CD4-positive, alpha-beta T cell treated with Interferon gamma for 1 hour (primary cell): ENCODE results near the gene DRAXIN.

Source experiments
- DNase-seq: peaks from one replicate; pipeline ENCODE4 v3.0.0-alpha.2; 2020

The DRAXIN gene

DNA sequence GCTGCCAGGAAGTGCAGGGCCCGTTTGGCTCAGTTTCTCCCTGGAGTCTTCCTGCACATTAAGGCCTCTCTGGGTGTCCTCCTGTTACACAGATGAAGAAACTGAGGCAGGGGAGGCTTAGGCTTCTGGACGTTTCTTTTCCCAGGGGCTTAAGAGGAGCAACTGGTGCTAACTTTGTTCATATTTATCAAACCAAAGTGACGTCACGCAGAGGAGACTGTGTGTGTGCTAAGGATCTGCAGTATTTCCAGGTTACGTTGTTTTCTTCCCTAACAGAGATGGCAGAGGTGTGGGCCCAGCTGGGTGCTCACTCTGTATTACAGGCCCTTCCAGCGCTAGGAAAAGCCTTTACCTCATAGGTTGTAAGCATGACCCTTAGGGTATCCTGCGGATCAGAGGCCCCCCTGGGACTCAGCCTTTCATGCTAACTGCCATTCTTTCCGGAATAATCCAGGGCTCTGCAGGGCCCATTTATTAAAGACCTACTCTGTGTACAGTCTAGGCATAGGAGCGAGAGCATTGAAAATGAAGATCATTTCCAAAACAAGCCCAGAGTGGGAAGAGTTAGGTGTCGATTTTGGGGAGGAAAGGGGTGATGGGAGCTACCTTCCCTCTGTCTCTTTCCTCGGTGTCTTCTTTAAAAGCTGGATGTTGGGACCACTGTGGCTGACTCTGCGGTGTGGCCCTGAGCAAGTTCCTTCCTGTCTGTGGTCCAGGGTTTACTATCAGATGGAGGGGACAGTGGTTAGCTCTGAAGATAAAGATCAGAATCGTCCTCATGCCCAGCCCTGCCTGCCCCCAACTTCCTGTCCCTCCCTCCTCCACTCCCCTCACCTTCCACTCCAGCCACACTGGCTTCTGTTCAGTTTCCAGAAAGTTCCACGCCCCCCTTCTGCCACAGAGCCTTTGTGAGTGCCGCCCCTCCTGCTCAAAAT is 49.0 kb downstream of the DRAXIN start:
- peak; percentile 32 for DNase-seq

DNA sequence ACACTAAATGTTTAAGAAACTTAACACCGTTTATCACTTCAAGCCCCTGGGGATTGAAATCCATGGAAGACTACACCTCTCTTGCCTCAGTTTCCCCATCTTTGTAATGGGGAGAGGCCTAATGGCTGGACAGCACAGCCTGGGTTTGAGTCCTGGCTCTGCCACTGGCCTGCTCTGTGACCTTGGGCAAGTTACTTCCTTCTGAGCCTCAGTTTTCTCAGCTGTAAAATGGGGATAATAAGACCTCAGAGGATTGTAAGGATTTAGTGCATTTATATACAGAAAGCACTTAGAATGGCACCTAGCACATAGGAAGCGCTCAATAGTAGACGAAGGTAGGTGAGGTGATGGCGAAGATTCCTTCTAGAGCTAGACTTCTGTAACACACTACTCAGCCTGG is 50.0 kb downstream of the DRAXIN start:
- DNase-seq: no peak

DNA sequence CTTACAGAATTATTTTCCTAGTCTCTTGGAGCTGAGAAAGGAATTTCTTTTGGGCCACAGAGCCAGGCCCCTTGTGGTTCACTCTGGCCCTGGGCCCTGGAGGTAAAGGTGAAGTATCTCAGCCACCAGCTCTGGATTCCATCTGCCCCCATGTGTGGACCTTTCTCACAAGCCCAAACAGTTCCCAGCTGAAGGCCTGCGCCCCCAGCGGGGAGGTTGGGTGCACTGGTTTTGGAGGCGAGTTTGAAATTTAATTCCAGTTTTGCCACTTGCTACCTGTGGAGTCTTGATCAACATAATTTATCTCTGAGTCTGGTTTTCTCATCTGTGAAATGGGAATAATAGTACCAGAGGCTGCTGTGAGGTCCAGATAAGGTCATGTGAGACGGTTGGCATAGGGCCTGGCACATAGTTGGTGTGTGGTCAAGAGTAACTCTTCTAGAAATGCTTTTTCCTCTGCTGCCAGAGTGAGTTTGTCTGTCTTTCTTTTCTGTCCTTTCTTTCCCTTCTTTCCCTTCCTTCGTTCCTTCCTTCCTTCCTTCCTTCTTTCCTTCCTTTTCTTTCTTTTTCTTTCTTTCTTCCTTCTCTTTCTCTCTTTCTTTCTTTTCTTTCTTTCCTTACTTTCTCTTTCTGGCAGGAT is 50.5 kb downstream of the DRAXIN start:
- no peak for DNase-seq

DNA sequence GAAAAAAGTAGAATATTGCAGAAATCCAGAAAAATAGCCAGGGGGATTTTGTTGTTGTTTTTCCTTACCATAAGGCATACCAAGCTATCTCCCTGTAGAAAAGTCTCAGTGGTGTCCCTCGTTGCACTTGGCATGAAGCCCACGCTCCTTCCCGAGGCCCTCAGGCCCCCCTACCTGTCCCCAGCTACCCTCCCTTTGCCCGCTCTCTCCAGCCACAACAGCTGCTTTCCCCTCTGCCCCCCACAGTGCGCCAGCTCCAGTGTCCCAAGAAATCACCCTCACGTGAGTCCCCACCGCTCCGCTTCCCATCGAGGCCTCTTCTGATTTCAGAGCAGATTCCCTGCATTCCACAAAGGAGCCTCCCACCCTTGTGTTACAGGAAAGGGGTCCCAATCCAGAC is 52.8 kb downstream of the DRAXIN start:
- no peak for DNase-seq

DNA sequence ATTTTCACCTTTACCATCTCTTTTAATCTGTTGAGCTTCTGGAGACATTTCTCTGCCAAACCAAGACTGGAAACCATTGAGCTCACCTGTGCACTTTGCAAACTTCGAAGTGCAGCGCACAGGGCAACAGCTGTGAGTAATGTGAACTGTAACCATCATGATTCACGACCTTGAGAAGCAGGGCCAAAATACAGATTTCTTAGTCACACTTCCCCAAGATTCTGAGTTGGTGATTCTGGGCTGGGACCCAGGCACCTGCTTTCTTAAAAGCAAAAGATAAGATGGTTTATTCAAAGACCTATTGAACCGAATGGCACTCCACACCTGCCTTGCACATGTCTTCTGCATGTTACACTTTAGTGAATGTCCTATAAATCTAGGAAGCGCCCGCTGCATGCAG is 54.6 kb downstream of the DRAXIN start:
- DNase-seq: no peak

DNA sequence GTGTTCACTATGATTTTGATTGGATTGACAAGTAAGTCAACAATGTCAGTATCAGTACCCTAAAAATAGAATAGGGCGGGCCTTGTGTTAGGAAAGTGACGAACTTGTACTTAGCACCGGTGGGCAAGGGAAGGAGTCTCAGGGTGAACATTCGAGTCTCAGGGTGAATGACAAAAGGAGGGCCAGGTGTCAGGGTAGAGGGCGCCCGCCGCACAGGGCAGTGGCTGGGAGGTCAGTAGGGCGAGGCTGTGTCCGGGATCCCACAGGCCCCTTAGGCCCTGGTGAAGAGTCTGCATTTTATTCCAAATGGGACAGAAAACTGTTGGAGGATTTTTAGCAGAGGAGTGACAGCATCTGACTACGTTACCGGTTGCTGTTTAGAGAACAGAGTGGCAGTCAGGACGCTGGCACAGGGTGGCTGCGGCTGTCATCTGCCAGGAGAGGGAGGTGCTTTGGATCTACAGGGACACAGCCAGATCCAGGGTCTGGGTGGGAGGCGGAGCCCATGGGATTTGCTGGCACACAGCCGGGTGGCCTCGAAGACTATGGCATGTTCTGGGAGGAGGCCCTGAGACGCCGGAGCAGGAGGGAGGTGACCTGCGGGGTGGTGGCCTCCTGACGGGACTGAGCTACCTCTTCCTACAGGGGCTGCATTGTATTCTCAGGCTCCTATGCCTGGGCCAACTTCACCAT is 55.4 kb downstream of the DRAXIN start:
- no peak for DNase-seq

DNA sequence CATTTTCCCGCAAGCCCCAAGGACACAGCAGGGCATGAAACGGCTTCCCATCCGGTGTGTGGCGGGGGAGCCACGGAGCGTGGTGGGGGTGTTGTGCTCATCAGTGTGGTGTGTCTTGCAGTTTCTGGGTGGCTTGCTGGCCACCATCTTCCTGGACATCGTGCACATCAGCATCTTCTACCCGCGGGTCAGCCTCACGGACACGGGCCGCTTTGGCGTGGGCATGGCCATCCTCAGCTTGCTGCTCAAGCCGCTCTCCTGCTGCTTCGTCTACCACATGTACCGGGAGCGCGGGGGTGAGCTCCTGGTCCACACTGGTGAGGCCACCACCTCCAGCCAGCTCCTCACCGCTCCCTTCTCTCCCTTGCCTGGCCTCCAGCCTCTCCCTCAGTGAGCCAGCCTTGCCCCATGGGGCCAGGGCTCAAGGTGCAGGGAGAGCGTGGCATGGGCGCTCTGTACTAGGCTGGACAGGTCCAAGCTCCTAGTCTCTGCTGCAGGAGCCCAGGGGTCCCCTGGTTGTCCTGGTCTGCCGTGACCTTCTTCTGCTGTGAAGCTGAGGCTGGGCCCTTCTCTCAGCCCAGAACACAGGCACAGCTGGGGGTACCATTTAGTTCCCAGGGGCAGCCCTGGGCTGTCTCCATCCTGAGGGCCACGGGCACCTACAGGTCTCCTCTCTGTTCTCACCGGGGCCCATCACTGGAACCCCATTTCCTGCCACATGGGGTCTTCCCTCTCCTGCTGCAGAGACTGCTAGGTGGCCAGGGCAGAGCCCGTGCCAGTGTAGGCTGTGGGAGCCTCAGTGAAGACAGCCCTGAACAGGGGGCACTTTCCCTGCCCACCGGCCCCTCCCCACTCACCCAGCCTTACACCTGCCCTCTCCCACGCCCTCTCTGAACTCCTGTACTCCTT is 57.0 kb downstream of the DRAXIN start:
- DNase-seq: no peak

DNA sequence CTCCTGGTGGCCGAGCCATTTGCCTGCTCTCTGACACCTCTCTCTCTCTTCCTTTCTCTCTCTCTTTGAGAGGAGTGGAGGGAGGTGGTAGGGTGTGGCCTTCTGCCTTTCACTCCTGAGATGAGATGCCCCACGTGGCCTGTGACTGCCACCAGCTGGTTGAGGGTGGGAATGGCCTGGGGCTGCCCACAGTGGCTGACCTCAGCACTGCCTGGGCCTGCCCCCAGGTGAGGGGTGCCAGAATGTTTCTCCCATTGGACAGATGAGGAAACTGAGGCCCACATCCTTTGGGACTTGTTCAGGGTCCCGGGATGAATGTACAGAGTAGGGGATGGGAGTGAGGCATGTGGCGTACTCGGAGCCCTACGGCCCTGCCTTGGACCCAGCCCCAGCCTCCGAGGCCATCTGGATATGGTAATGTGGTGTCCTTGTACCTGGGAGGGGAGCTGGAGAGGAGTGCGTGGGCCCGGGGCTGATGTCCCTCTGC is 57.7 kb downstream of the DRAXIN start:
- DNase-seq: peak; percentile 68

DNA sequence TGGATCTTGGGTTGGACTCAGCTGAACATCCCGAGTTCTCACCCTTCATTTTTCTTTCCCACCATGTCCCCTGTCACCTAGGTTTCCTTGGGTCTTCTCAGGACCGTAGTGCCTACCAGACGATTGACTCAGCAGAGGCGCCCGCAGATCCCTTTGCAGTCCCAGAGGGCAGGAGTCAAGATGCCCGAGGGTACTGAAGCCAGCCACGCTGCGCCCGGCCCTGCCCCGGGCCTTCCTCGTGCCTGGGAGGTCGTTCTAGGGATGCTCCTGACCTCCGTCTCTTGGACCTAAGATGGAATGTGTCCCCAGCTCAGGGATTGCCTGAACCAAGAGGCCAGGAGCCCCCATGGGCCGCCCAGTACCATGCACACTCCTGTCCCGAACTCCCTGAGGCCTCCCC is 58.5 kb downstream of the DRAXIN start:
- no peak for DNase-seq

DNA sequence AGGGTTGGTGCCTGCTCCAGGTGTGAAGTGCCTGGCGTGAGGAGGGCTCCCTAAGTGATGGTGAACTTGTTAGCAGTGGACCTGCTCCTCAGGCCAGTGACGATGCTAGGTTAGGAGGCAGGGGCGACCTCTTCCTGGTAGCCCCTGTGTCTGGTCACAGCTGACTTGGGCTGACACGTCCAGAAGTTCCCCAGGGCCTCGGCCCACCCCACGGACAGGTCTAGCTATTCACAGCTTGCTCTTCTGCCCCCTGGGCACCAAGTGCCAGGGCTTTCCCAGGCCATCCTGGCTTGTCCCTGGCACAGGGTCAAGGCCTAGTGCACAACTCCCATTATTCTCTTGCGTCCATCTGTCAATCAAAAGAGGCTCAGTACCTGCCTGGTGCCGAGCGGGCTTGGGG is 59.6 kb downstream of the DRAXIN start:
- DNase-seq: no peak

DNA sequence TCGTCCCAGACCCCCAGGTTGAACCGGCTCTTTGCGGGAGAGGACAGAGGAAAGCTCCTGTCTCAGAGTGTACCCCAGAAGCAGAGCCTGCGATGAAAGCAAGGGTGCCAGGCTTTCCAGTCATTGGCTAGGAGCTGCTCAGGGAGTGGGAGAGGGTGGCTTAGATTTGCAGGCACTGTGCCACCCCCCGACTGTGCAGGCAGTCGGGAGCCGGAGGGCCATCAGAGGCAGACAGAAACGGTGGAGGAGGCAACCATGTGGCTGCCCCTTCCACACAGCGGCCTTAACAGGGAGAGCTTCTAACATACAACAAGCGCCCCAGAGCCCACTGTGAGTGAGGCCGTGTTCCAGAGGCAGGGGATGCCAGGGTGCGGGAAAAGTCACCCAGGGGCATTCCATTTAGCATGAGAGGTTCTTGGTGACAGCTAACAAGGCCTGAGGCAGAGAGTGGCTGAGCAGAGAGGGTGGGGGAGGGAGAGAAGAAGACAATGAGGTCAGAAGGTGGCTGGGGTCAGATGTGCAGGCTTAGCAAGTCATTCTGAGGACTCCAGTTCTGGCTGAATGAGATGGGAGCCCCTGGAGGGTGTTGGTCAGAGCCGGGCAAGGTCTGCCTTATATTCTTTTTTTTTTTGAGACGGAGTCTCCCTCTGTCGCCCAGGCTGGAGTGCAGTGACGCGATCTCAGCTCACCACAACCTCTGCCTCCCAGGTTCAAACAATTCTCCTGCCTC is 61.0 kb downstream of the DRAXIN start:
- DNase-seq: no peak

DNA sequence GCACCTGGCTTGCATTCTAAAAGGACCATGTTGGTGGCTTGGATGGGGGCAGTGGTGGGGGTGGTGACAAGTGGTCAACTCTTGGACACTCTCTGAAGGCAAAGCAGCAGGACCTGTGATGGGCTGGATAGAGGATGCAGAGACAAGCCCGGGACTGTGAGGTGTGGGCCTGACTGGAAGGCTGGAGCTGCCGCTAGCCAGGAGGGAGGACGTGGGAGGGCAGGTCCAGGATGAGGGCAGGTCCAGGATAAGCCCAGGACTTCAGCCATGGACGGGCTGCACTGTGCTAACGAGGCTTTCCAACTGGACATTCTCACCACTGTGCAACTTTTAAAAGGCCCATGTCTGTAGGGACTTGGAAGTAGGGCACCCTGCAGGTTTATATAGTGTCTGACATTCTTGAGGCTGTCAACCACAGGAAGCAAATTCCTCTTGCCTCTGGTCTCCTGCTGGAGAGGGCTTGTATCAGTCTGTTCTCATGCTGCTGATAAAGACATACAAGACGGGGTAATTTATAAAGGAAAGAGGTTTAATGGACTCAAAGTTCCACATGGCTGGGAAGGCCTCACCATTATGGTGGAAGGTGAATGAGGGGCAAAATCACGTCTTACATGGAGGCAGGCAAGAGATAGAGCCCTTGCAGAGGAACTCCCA is 62.2 kb downstream of the DRAXIN start:
- no peak for DNase-seq

DNA sequence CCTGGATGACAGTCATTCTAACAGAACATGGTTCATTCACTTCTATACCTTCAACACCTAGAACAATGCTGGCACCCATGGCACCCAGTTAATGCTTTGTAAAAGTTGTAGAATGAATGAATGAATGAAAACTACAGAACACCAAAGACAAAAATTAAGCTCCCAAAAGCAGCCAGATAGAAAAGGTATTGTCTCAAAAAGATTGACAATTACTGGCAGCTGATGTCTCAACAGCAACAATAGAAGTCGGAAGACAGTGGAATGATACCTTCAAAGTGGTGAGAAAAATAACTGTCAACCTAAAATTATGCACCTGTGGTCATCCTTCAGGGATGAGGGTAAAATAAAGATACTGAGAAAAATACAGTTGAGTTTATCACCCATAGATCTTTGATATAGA is 65.5 kb downstream of the DRAXIN start:
- DNase-seq: no peak

DNA sequence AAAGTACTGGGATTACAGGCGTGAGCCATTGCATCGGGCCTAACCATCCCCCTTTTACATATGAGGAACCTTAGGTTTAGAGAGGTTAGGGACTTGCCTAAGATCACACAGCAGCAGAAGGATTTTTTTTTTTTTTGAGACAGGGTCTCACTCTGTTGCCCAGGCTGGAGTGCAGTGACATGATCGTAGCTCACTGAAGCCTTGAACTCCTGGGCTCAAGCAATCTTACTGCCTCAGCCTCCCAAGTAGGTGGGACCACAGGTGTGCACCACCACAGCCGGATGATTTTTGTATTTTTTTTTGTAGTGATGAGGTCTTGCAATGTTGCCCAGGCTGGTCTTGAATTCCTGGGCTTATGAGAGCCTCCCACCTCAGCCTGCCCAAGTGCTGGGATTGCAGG is 68.3 kb downstream of the DRAXIN start:
- no peak for DNase-seq

DNA sequence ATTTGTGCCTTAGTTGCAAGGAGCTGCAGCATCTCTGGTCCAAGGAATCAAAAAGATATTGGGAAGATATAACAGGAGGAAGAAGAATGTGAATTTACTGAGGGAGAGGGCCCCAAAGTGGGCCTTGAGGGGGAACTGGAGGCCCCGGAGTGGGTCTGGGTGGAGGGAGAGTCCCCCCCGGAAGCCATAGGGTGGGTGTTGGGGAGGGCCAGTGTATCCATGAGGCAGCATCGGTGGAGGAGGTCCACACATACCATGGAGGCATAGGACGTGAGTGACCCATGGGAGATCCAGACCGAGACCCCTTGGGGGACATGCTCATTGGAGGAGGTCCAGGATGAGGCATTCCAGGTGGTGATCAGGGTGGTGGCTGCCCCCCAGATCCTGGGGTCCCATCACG is 69.8 kb downstream of the DRAXIN start:
- DNase-seq: no peak

DNA sequence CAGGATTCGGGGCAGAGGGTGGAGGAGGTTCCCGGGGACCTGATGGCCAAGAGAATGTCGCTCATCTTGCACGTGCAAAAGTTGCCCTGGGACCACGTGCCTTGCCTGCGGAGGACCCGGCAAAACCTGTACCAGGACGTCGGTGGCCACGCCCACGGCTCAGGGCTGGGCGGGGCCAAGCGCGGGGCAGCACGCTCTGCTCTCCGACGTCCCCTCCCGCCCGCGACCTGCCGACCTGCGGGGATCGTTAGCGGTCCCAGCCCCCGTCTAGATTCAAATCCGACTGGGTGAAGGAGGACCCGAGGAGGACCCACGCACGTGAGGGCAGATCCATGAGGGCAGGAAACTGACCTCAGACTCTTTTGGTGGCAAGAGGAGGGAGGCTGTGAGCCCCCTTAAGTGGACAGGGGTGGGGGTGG is 70.5 kb downstream of the DRAXIN start, which contains the start of gene C1orf167:
TSS of gene C1orf167 (plus strand) at position 206 of the 419 bp plus-strand sequence. CDS start 2,208 bp downstream, outside the sequence.
- peak; percentile 12 for DNase-seq

DNA sequence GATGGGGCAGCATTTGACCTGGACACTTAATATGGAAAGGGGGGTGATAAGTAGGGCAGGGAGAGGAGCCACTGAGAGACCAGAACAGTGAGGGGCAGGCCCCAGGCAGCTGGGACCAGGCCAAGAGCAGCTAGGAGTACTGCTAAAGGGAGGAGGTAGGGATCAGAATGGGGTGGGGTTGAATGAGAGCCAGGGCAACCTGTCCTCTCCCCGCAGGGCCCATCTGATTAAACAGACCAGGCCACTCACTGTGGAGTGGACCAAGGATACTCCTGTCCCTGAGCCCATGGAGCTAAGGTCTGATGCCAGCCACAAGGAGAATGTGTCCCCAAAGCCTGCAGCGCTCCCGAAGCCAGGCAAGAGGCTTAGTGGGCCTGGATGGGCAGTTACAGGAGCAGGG is 72.6 kb downstream of the DRAXIN start:
- DNase-seq: no peak

DNA sequence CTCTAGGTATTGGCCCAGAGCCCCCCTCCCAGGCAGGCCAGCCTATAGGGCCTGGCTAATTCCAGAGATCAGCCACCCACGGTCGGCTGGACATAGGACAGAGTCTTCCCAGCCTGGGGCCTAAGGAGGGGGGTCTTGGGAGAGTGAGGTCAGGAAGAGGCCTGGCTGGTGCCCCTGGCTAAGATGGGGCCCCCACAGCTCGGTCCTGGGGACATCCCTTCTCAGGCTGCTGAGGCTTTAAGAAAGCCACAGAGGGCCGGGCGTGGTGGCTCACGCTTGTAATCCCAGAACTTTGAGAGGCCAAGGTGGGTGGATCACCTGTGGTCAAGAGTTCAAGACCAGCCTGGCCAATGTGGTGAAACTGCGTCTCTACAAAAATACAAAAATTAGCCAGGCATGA is 73.0 kb downstream of the DRAXIN start:
- DNase-seq: no peak

DNA sequence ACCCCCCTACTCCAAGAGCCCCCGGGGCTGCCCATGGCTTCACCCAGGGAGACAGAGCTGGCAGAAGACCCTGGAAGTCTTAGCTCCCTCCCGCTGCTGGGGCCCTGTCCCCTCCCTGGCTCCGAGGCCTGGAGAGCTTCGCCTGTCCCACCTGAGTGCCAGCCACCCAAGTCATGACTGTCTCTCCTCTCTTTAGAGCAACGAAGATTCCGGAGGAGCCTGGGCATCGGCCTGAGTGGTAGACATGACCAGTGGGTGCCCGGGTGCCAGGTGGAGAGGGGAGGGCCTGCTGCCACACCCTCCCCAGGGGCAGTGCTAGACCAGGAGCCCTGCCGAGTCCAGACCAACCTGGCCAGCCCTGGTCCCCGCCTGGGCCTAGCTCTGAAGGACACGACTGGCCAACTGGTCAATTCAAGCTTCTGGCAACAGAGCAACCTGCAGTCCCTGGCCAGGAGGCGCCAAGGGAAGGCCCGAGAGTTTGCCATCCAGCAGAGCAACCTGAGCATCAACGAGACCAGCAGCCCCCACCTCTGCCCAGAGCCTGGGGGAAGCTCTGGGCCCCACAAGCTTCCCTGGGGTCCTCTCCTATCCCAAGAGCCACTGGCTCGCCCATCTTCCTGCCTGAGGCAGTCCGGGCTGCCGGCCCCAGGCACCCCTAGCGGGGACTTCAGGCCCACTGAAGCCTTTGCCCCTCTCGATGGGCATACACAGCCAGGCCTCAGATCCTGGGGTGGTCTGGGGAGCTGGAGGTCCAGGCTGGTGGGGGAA is 74.3 kb downstream of the DRAXIN start:
- DNase-seq: no peak

DNA sequence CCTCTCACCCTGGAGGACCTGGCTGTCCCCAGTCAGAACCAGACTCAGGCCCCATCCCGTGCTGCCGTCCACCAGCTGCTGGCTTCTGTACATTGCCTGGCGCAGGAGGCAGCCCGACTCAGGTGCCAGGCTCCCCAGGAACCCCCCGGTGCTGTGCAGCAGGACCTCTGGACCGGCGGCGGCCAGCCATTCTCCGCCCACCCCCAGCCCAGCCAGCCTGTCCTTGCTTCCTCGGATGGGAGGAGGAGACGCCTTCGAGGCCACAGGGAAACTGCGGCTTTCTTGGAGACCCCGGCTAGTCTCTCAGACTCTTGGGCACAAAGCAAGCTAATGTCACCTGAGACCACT is 74.9 kb downstream of the DRAXIN start:
- DNase-seq: no peak
